Kidney (tissue), 14 donors: ENCODE measurements around the gene SYPL2. TPM values are rescaled to one million over a fixed set of nuclear protein-coding genes. Genes with fewer than 3 reads are reported as not detected.

Experiments used
- DNase-seq, 5 donors: peaks; one replicate each; pipeline ENCODE4 v3.0.0-alpha.2; 2013 to 2020
- FAIRE-seq: peaks from 2 replicates; lab custom pipeline; 2012; peaks lifted over from hg19 to GRCh38; lab: Jason Lieb, UNC
- H3K27ac ChIP-seq, 2 donors: one replicate each; pipeline ENCODE4 v1.7.0; 2013; ENCODE audit warnings: low read depth in 2 of 2, low read length in 2 of 2, inconsistent platforms in 1 of 2
- H3K27me3 ChIP-seq: one replicate; pipeline ENCODE4 v1.7.1; 2013; ENCODE audit warnings: low read length, inconsistent platforms; ENCODE audit not compliant: control insufficient read depth, insufficient read depth
- H3K36me3 ChIP-seq, 3 donors: one replicate each; pipeline versions ENCODE4 v1.7.0 to v1.7.1; 2013; ENCODE audit warnings: low read length in 3 of 3, control low read depth in 1 of 3, inconsistent platforms in 1 of 3; ENCODE audit not compliant: insufficient read depth in 3 of 3, control insufficient read depth in 2 of 3
- H3K4me1 ChIP-seq, 3 donors: one replicate each; pipeline versions ENCODE4 v1.7.0 to v1.7.1; 2013; ENCODE audit warnings: low read length in 3 of 3, inconsistent platforms in 1 of 3, low read depth in 1 of 3; ENCODE audit not compliant: control insufficient read depth in 2 of 3, insufficient read depth in 2 of 3
- H3K4me3 ChIP-seq, 3 donors: one replicate each; pipeline versions ENCODE4 v1.7.0 to v1.8.1; 2013; ENCODE audit warnings: low read length in 3 of 3, control low read depth in 1 of 3, inconsistent platforms in 1 of 3
- H3K9ac ChIP-seq, 3 donors: one replicate each; pipeline versions ENCODE4 v1.7.0 to v1.7.1; 2013; ENCODE audit warnings: low read length in 3 of 3, control low read depth in 1 of 3, inconsistent platforms in 1 of 3
- H3K9me3 ChIP-seq, 3 donors: one replicate each; pipeline versions ENCODE4 v1.7.0 to v1.7.1; 2013; ENCODE audit warnings: low read length in 3 of 3, control low read depth in 1 of 3, inconsistent platforms in 1 of 3; ENCODE audit not compliant: control insufficient read depth in 2 of 3, insufficient read depth in 1 of 3
- CTCF ChIP-seq: IDR thresholded peaks from 3 replicates; pipeline ENCODE4 v1.5.1; 2012; ENCODE audit warnings: mild to moderate bottlenecking, moderate library complexity, borderline replicate concordance; ENCODE audit not compliant: insufficient read depth; ENCODE audit errors: extremely low read depth
- intact Hi-C: fragments of 100-400 bp; cut with DNase I; formaldehyde crosslinking; loops from one replicate; pipeline ENCODE4 v1.11.1; 2022
- polyA plus RNA-seq: library from polyadenylated mRNA; stranded (reverse); fragments of 350-450 nt; fragmentation: Illumina TruSeq; extraction: RNeasy Lipid Tissue Mini Kit (QIAGEN cat#74804); gene quantifications from one replicate; pipeline ENCODE4 v1.2.3, GENCODE V29; 2014; ENCODE audit warnings: low read depth, low replicate concordance; ENCODE audit not compliant: insufficient read depth
- total RNA-seq: library from RNA; stranded (reverse); fragmentation: NEBNext Ultra II Directional; extraction: Animal tissue kit (Norgen Biotek cat#: 25700); gene quantifications from one replicate; pipeline ENCODE4 v1.2.1, GENCODE V29; 2021
- donor health status: control.
- donor health status: control.
- donor health status: control.
- donor health status: control.
- donor health status: control.
- donor health status: DM: yes; HTN: yes; CAD: no.
- donor health status: Normal renal cell carcinoma (clear cell type).

SYPL2 gene
- total and polyA plus RNA-seq, 2 donors from 2014 or later = 6.7 to 9.8 TPM

DNA sequence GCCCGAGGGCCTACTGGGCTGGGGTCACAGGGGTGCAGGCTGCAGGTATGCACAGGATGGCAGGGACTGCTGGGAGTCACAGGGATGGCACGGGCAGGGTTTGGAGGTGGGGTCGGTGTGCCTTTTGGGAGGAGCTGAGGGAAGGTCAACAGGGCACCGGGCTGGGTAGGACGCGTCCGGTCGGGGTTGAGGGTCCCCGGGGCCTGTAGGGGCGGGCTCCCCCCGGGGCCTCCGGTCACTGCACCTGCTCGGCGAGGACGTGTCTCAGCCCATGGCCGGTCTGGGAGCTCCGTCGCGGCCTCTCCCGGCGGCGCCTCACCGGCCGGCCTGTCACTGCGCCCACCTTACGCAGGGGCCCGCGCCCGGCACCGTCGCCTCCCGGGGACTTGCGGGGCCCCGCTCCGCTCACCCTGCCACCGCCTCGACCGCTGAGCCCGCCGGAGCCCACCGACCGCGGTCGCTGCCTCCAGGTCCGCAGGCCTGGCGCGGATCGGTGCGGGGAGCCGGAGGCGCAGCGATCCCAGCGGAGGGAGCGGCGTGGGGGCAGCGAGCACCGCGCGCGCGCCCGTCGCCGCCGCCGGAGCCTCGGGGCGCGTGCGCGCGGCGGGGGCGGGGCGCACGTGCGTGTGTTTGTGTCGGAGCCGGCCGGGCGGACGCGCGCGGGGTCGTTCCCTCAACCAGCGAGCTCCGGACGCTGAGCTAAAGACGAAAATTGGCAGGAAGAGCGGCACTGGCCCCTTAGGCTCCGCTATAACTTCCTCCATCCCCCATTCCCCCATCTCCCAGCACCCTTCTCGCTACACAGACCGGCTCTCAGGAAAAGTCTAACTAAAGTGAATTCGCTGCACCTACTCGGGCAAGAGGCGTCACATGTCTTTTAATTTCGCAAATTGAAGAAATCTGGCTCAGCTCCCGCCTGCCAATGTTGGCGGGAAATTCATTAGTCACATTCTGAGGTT is 43.1 kb downstream of the SYPL2 start, which contains the start of gene AMIGO1:
TSS of gene AMIGO1 (minus strand) at position 552 of the 959 bp plus-strand sequence. CDS start 815 bp downstream, outside the sequence.
- Histone ChIP-seq H3K4me1 (peaks cover 0 to 11% (median 3%) of the 10 kb centered on the region in 3 donors), H3K4me3 (peak within 1 kb of the TSS; percentile 75 to 82 (median 80)), H3K27ac (no peak within 1 kb of the TSS), H3K27me3 (no peaks in the 10 kb centered on the region), H3K36me3 (peaks cover 0 to 3% (median 0%) of the 10 kb centered on the region in 3 donors), H3K9me3 (no peaks in the 10 kb centered on the region), H3K9ac (peak within 1 kb of the TSS; percentile 46 to 61 (median 52))
- intact Hi-C loops = no loop called here
- FAIRE-seq = no peak
- no peak for TF ChIP-seq CTCF
- DNase-seq = peak; percentile 74 to 87 (median 80)

DNA sequence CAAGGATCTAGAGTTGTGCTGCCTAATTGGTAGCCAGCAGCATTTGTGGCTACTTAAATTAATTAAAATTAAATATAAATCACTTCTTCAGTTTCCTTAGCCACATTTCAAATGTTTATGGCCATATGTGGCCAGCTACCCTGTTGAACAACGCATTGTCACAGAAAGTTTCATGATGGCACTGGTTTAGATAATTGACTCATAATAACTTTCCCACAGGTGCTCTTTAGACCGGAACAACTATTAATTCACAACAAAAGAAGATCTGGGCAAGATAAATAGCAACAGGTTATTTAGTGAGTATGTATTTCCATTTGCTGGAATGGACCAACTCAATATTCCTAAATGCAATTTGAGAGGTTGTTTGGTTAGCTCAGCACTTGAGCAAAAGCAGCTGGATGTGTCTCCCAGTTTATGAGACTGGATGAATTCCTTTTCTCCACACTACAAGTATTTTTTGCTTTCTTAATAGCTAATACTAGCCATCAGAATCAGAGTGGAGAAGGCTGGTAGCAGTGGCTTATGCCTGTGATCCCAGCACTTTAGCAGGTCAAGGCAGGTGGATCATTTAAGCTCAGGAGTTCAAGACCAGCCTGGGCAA is 46.9 kb downstream of the SYPL2 start:
- H3K4me3 ChIP-seq = no peak overlapping the region
- FAIRE-seq (no peak), DNase-seq (peak in 2 of 5 donors; percentile 49 to 62)
- no peaks in the 10 kb centered on the region for H3K27me3 ChIP-seq
- intact Hi-C loops = no loop called here
- H3K4me1 ChIP-seq = peaks cover 0 to 16% (median 3%) of the 10 kb centered on the region in 3 donors
- H3K36me3 ChIP-seq = no peaks in the 10 kb centered on the region
- H3K9me3 ChIP-seq = no peaks in the 10 kb centered on the region
- no peak overlapping the region for H3K9ac ChIP-seq
- no peak for TF ChIP-seq CTCF
- no peak overlapping the region for H3K27ac ChIP-seq

GRCh38 chr1:109514846-109515245 is 48.5 kb downstream of the SYPL2 start:
- H3K27me3 ChIP-seq = no peaks in the 10 kb centered on the region
- peaks cover 0 to 11% (median 3%) of the 10 kb centered on the region in 3 donors for H3K4me1 ChIP-seq
- no peak overlapping the region for H3K9ac ChIP-seq
- FAIRE-seq (no peak), DNase-seq (no peak)
- no peak overlapping the region for H3K27ac ChIP-seq
- TF ChIP-seq CTCF = no peak
- no peaks in the 10 kb centered on the region for H3K36me3 ChIP-seq
- H3K4me3 ChIP-seq = no peak overlapping the region
- intact Hi-C loops = no loop called here
- no peaks in the 10 kb centered on the region for H3K9me3 ChIP-seq
